Keratinocyte (primary cell): ENCODE measurements around the gene FLT3LG. TPM values are rescaled to one million over a fixed set of nuclear protein-coding genes. Genes with fewer than 3 reads are reported as not detected.

Experiments used
- DNase-seq: peaks from one replicate; pipeline ENCODE4 v3.0.0-alpha.2; 2011; ENCODE audit warnings: low read depth, missing footprints, low spot score
- FAIRE-seq: peaks from 2 replicates; lab custom pipeline; 2011; peaks lifted over from hg19 to GRCh38; lab: Jason Lieb, UNC
- H2AFZ ChIP-seq: 2 replicates; pipeline ENCODE4 v1.6.0; 2012; ENCODE audit warnings: low read length, control low read depth, inconsistent platforms; ENCODE audit not compliant: control insufficient read depth
- H3K27ac ChIP-seq: 2 replicates; pipeline ENCODE4 v1.5.1; 2011; ENCODE audit warnings: low read length; ENCODE audit not compliant: control insufficient read depth, insufficient read depth
- H3K27me3 ChIP-seq: 3 replicates; pipeline ENCODE4 v1.6.0; 2011; ENCODE audit warnings: low read length; ENCODE audit not compliant: control insufficient read depth, insufficient read depth; ENCODE audit errors: extremely low read depth
- H3K36me3 ChIP-seq, 2 experiments: 2 replicates in 1 of 2; 3 replicates in 1 of 2; pipeline ENCODE4 v1.5.1; 2011; ENCODE audit warnings: low read length in 2 of 2, mild to moderate bottlenecking in 1 of 2; ENCODE audit not compliant: control insufficient read depth in 2 of 2, insufficient read depth in 2 of 2; ENCODE audit errors: extremely low read depth in 1 of 2
- H3K4me1 ChIP-seq: 3 replicates; pipeline ENCODE4 v1.5.1; 2011; ENCODE audit warnings: low read length; ENCODE audit not compliant: control insufficient read depth, insufficient read depth; ENCODE audit errors: extremely low read depth
- H3K4me2 ChIP-seq: 3 replicates; pipeline ENCODE4 v1.6.0; 2011; ENCODE audit warnings: low read depth, low read length; ENCODE audit not compliant: control insufficient read depth, insufficient read depth; ENCODE audit errors: extremely low read depth
- H3K4me3 ChIP-seq, 3 experiments: fragments of 200-600 bp in 1 of 3; sonication (generic) in 1 of 3; 2 replicates in 2 of 3; 3 replicates in 1 of 3; pipeline ENCODE4 v1.5.1; 2011 to 2016; ENCODE audit warnings: low read length in 3 of 3, mild to moderate bottlenecking in 3 of 3, control low read depth in 2 of 3, inconsistent platforms in 1 of 3, low read depth in 1 of 3, mixed read lengths in 1 of 3, mixed run types in 1 of 3, moderate library complexity in 1 of 3; ENCODE audit not compliant: control insufficient read depth in 2 of 3, insufficient read depth in 2 of 3; ENCODE audit errors: extremely low read depth in 1 of 3
- H3K79me2 ChIP-seq: 2 replicates; pipeline ENCODE4 v1.6.0; 2012; ENCODE audit warnings: low read length; ENCODE audit not compliant: control insufficient read depth, insufficient read depth
- H3K9ac ChIP-seq: 3 replicates; pipeline ENCODE4 v1.6.0; 2011; ENCODE audit warnings: low read length; ENCODE audit not compliant: control insufficient read depth, insufficient read depth; ENCODE audit errors: extremely low read depth
- H3K9me1 ChIP-seq: 3 replicates; pipeline ENCODE4 v1.6.0; 2011; ENCODE audit warnings: low read length; ENCODE audit not compliant: control insufficient read depth, insufficient read depth; ENCODE audit errors: extremely low read depth
- H3K9me3 ChIP-seq: 2 replicates; pipeline ENCODE4 v1.5.1; 2012; ENCODE audit warnings: low read depth, low read length; ENCODE audit not compliant: control insufficient read depth
- H4K20me1 ChIP-seq: 3 replicates; pipeline ENCODE4 v1.6.0; 2011; ENCODE audit warnings: low read length; ENCODE audit not compliant: control insufficient read depth, insufficient read depth; ENCODE audit errors: extremely low read depth
- CTCF ChIP-seq, 3 experiments: IDR thresholded peaks in 1 of 3; conservative IDR thresholded peaks in 1 of 3; optimal IDR thresholded peaks in 1 of 3; 2 replicates in 2 of 3; 3 replicates in 1 of 3; pipeline versions ENCODE3 to v1.5.1; 2011; ENCODE audit warnings: low read length in 3 of 3, mild to moderate bottlenecking in 3 of 3, moderate library complexity in 2 of 3, control low read depth in 1 of 3, inconsistent platforms in 1 of 3; ENCODE audit not compliant: insufficient read depth in 2 of 3; ENCODE audit errors: extremely low read depth in 1 of 3
- EZH2 ChIP-seq: IDR thresholded peaks from one replicate; pipeline ENCODE4 v1.6.1; 2012; ENCODE audit warnings: inconsistent platforms, mild to moderate bottlenecking, low read length, moderate library complexity
- dilution Hi-C: fragments of 300-500 bp; cut with MboI; formaldehyde crosslinking; loops from one replicate; pipeline ENCODE4 v1.7.0; 2020; ENCODE audit warnings: low sequenced_read_pairs; ENCODE audit not compliant: extremely low pct_ligation_motif_present
- polyA plus RNA-seq, 5 experiments: library from polyadenylated mRNA; depleted of rRNA in 3 of 5; stranded (reverse) in 3 of 5; stranded (forward) in 1 of 5; unstranded in 1 of 5; fragments of >200 nt; gene quantifications; 1 replicate in 1 of 5; 2 replicates in 3 of 5; 3 replicates in 1 of 5; pipeline versions ENCODE4 v1.2.1 to v1.2.3, GENCODE V29; 2011 to 2012; ENCODE audit warnings: missing spikeins in 2 of 5, low read depth in 1 of 5, low replicate concordance in 1 of 5

FLT3LG gene
- polyA plus RNA-seq, 1 donor (not counting 4 experiments of a cell fraction or from before 2014, with no cell fraction given): 0.80 TPM

- Histone ChIP-seq H4K20me1 (no peaks in the 10 kb centered on the region), H2AFZ (peak overlapping the region; percentile 17), H3K9me3 (no peaks in the 10 kb centered on the region), H3K4me1 (peaks cover 7% of the 10 kb centered on the region), H3K9me1 (no peaks in the 10 kb centered on the region), H3K4me3 (peak overlapping the region in 2 of 3 experiments; percentile 6 to 53), H3K4me2 (peak overlapping the region; percentile 49), H3K27me3 (peaks cover 51% of the 10 kb centered on the region), H3K27ac (no peak overlapping the region), H3K79me2 (no peaks in the 10 kb centered on the region), H3K9ac (no peak overlapping the region), H3K36me3 (peaks cover 0 to 5% of the 10 kb centered on the region in 2 experiments)
- FAIRE-seq: no peak
- no peak for DNase-seq
- dilution Hi-C loops: no loop called here
- no peak for TF ChIP-seq CTCF (optimal IDR thresholded peaks at IDR 0.05 in 1 of 3, IDR thresholded peaks at IDR 0.05 in 1 of 3, conservative IDR thresholded peaks at IDR 0.05 in 1 of 3; ENCODE audit: extremely low read depth in 1 of 3, insufficient read depth in 2 of 3, low read length in 3 of 3)
- TF ChIP-seq EZH2: no peak
Measured at GRCh38 chr19:49442354-49442753, 31.7 kb upstream of the FLT3LG start.

- H3K9me3 ChIP-seq: no peaks in the 10 kb centered on the region
- H3K79me2 ChIP-seq: no peaks in the 10 kb centered on the region
- peaks cover 0 to 5% of the 10 kb centered on the region in 2 experiments for H3K36me3 ChIP-seq
- H3K4me3 ChIP-seq: peak overlapping the region; percentile 53 to 79 (median 65)
- H3K9me1 ChIP-seq: no peaks in the 10 kb centered on the region
- peak overlapping the region; percentile 79 for H3K9ac ChIP-seq
- peak overlapping the region; percentile 82 for H3K4me2 ChIP-seq
- H3K27me3 ChIP-seq: peaks cover 46% of the 10 kb centered on the region
- dilution Hi-C loops: no loop called here
- no peak for TF ChIP-seq CTCF (optimal IDR thresholded peaks at IDR 0.05 in 1 of 3, IDR thresholded peaks at IDR 0.05 in 1 of 3, conservative IDR thresholded peaks at IDR 0.05 in 1 of 3; ENCODE audit: extremely low read depth in 1 of 3, insufficient read depth in 2 of 3, low read length in 3 of 3)
- H3K4me1 ChIP-seq: peaks cover 7% of the 10 kb centered on the region
- FAIRE-seq: no peak
- peak; percentile 69 for DNase-seq
- peak overlapping the region; percentile 95 for H2AFZ ChIP-seq
- peak overlapping the region; percentile 13 for H3K27ac ChIP-seq
- no peaks in the 10 kb centered on the region for H4K20me1 ChIP-seq
Measured at GRCh38 chr19:49442771-49443365, 31.1 kb upstream of the FLT3LG start.
